A549 treated with AZD2906 at 1 μM for 4 hours (cell line): ENCODE measurements around the gene NID2. TPM values are rescaled to one million over a fixed set of nuclear protein-coding genes. Genes with fewer than 3 reads are reported as not detected.

Experiments used
- total RNA-seq: library from RNA; stranded (reverse); fragments of 200-300 nt; extraction: Qiagen RNA extraction; gene quantifications from 5 replicates; pipeline ENCODE4 v1.2.3, GENCODE V29; 2022

NID2 gene, protein sequence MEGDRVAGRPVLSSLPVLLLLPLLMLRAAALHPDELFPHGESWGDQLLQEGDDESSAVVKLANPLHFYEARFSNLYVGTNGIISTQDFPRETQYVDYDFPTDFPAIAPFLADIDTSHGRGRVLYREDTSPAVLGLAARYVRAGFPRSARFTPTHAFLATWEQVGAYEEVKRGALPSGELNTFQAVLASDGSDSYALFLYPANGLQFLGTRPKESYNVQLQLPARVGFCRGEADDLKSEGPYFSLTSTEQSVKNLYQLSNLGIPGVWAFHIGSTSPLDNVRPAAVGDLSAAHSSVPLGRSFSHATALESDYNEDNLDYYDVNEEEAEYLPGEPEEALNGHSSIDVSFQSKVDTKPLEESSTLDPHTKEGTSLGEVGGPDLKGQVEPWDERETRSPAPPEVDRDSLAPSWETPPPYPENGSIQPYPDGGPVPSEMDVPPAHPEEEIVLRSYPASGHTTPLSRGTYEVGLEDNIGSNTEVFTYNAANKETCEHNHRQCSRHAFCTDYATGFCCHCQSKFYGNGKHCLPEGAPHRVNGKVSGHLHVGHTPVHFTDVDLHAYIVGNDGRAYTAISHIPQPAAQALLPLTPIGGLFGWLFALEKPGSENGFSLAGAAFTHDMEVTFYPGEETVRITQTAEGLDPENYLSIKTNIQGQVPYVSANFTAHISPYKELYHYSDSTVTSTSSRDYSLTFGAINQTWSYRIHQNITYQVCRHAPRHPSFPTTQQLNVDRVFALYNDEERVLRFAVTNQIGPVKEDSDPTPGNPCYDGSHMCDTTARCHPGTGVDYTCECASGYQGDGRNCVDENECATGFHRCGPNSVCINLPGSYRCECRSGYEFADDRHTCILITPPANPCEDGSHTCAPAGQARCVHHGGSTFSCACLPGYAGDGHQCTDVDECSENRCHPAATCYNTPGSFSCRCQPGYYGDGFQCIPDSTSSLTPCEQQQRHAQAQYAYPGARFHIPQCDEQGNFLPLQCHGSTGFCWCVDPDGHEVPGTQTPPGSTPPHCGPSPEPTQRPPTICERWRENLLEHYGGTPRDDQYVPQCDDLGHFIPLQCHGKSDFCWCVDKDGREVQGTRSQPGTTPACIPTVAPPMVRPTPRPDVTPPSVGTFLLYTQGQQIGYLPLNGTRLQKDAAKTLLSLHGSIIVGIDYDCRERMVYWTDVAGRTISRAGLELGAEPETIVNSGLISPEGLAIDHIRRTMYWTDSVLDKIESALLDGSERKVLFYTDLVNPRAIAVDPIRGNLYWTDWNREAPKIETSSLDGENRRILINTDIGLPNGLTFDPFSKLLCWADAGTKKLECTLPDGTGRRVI (N-terminal part only)
- 30.0 to 41.7 TPM (median 31.8 TPM) in 5 replicates for total RNA-seq

DNA sequence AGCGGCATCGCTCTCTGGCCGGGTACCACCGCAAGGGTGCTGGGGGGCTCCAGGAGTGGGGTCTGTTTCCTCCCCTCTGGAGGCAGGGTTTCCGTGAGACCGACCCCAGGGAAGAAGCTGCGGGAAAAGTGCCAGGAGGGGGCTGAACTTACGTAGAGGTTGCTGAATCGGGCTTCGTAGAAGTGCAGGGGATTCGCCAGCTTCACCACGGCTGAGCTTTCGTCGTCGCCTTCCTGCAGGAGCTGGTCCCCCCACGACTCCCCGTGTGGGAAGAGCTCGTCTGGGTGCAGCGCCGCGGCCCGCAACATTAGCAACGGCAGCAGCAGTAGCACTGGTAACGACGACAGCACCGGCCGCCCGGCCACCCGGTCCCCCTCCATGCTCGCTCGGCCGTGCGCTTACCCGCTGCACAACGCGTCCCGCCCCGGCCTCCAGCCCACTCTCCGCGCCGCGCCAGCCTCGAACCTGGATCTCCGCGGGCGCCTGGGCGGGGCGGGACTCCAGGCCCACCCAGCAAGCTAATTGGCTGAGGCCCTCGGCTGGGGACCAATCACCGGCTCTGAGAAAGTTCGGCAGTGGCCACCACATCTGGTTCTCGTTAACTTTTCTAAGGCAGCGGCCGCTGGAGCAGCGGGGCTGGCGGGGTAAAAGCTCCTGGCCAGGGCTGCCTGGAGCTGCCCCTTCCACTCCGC, at the start of gene NID2:
Gene NID2, minus strand, starts transcription at position 445 of the 692 bp plus-strand sequence. Its CDS starts 65 bp downstream, at position 380.

DNA sequence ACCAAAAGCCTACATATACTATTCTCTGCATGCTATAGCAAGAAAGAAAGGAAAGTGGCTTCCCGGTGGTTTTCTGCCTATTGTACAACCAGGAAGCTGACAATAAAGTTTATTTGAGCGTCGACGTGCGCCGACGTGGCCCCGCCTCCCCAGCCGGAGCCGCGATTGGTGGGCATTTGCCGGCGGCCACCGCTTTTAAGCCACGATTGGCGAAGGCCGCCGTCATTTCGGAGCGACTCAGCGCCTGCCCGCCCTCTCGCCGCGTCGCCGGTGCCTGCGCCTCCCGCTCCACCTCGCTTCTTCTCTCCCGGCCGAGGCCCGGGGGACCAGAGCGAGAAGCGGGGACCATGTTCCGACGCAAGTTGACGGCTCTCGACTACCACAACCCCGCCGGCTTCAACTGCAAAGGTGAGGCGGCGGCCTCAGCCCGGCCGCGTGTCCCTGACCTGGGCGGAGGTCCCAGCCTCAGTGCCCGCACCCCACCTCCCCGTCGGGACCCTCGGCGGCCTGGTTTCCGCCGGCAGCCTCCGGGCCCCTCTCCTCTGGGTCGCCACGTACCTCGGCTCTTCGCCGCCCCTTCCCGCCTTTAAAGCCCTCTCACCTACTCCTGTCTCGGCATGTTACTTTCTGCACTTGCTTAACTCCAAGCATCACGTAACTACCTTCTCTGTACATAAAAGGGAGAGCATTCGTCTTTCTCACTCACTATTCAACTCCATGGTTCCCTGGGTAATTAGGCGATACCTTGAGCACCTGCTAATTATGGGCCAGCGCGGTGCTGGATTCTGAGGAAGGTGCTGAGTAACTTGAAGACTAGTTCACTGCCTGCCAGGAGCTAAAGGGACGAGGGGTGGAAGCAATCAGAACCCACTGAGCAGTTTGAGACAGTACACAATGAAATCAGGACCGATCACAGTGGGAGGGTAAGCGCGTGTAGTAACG, 79.3 kb downstream of the NID2 start, which contains the start of gene RTRAF:
Gene RTRAF, plus strand, starts transcription at position 254 of the 942 bp plus-strand sequence. Its CDS starts 94 bp downstream, at position 348.

Other genes with a start within 250 kb of the NID2 start
- 2.7 to 3.6 TPM (median 3.3 TPM) in 5 replicates for gene GNG2, start 208.4 kb downstream of the NID2 start, total RNA-seq
- gene RTRAF, start 79.5 kb downstream of the NID2 start, total RNA-seq, result 249 to 289 TPM (median 259 TPM) in 5 replicates
- not detected in 5 replicates for gene PTGDR, start 198.6 kb upstream of the NID2 start, total RNA-seq
- gene PTGER2, start 245.3 kb upstream of the NID2 start, total RNA-seq, result 3.0 to 4.5 TPM (median 4.2 TPM) in 5 replicates